Astrocyte (in vitro differentiated cells and primary cell): ENCODE results near the gene ADCY2. TPM values are rescaled to one million over a fixed set of nuclear protein-coding genes. Genes with fewer than 3 reads are reported as not detected.

Experiments used
- DNase-seq: peaks from one replicate; pipeline ENCODE4 v3.0.0-alpha.2; 2010; ENCODE audit warnings: low read depth
- FAIRE-seq: peaks from 2 replicates; lab custom pipeline; 2011; peaks lifted over from hg19 to GRCh38; lab: Jason Lieb, UNC
- H2AFZ ChIP-seq: 2 replicates; pipeline ENCODE4 v1.6.0; 2012; ENCODE audit warnings: low read depth, low read length, inconsistent platforms
- H3K27ac ChIP-seq: 2 replicates; pipeline ENCODE4 v1.5.1; 2011; ENCODE audit warnings: low read depth, low read length, inconsistent platforms
- H3K27me3 ChIP-seq: 2 replicates; pipeline ENCODE4 v1.6.0; 2011; ENCODE audit warnings: low read length, inconsistent platforms; ENCODE audit not compliant: insufficient read depth
- H3K36me3 ChIP-seq: 2 replicates; pipeline ENCODE4 v1.5.1; 2011; ENCODE audit warnings: low read length, inconsistent platforms; ENCODE audit not compliant: insufficient read depth
- H3K4me1 ChIP-seq: 2 replicates; pipeline ENCODE4 v1.5.1; 2011; ENCODE audit warnings: low read length, inconsistent platforms; ENCODE audit not compliant: insufficient read depth
- H3K4me2 ChIP-seq: 2 replicates; pipeline ENCODE4 v1.6.0; 2012; ENCODE audit warnings: low read length, inconsistent platforms
- H3K4me3 ChIP-seq: 2 replicates; pipeline ENCODE4 v1.5.1; 2011; ENCODE audit warnings: low read depth, mild to moderate bottlenecking, low read length, inconsistent platforms; ENCODE audit not compliant: insufficient read depth
- H3K79me2 ChIP-seq: 2 replicates; pipeline ENCODE4 v1.6.0; 2012; ENCODE audit warnings: mild to moderate bottlenecking, low read length, inconsistent platforms; ENCODE audit not compliant: insufficient read depth
- H3K9ac ChIP-seq: 2 replicates; pipeline ENCODE4 v1.6.0; 2012; ENCODE audit warnings: mild to moderate bottlenecking, low read length, inconsistent platforms
- H3K9me3 ChIP-seq: 2 replicates; pipeline ENCODE4 v1.5.1; 2012; ENCODE audit warnings: low read depth, mild to moderate bottlenecking, low read length, inconsistent platforms; ENCODE audit not compliant: insufficient read depth
- H4K20me1 ChIP-seq: 2 replicates; pipeline ENCODE4 v1.6.0; 2012; ENCODE audit warnings: low read length, inconsistent platforms; ENCODE audit not compliant: insufficient read depth
- H3K27ac Mint-ChIP-seq: one replicate; pipeline ENCODE4 v1.8.0; 2021; ENCODE audit warnings: mild to moderate bottlenecking, mixed read lengths; ENCODE audit not compliant: unreplicated experiment
- H3K27me3 Mint-ChIP-seq: one replicate; pipeline ENCODE4 v1.8.0; 2021; ENCODE audit warnings: low read depth, mixed read lengths; ENCODE audit not compliant: unreplicated experiment
- H3K36me3 Mint-ChIP-seq: one replicate; pipeline ENCODE4 v1.8.0; 2021; ENCODE audit warnings: low read depth, mixed read lengths; ENCODE audit not compliant: unreplicated experiment
- H3K4me1 Mint-ChIP-seq: one replicate; pipeline ENCODE4 v1.8.0; 2021; ENCODE audit warnings: low read depth, mixed read lengths; ENCODE audit not compliant: unreplicated experiment
- H3K4me3 Mint-ChIP-seq: one replicate; pipeline ENCODE4 v1.8.0; 2021; ENCODE audit warnings: mild to moderate bottlenecking, moderate library complexity, mixed read lengths; ENCODE audit not compliant: unreplicated experiment
- H3K9me3 Mint-ChIP-seq: one replicate; pipeline ENCODE4 v1.8.0; 2021; ENCODE audit warnings: mild to moderate bottlenecking, mixed read lengths; ENCODE audit not compliant: unreplicated experiment
- EZH2 ChIP-seq: IDR thresholded peaks from 2 replicates; pipeline ENCODE4 v1.6.1; 2012; ENCODE audit warnings: mild to moderate bottlenecking, low read length, inconsistent platforms; ENCODE audit not compliant: insufficient read depth
- total RNA-seq: library from RNA; stranded (reverse); gene quantifications from 2 replicates; pipeline ENCODE4 v1.2.1, GENCODE V29; 2021
- TF ChIP-seq, protein P1 (sequence below): IDR thresholded peaks from 2 replicates; pipeline ENCODE4 v1.5.1; 2011; ENCODE audit warnings: low read depth, mild to moderate bottlenecking, inconsistent platforms, low read length, moderate library complexity; ENCODE audit not compliant: insufficient read depth

ADCY2 gene
- total RNA-seq, 1 donor from 2014 or later: 5.7 TPM

DNA sequence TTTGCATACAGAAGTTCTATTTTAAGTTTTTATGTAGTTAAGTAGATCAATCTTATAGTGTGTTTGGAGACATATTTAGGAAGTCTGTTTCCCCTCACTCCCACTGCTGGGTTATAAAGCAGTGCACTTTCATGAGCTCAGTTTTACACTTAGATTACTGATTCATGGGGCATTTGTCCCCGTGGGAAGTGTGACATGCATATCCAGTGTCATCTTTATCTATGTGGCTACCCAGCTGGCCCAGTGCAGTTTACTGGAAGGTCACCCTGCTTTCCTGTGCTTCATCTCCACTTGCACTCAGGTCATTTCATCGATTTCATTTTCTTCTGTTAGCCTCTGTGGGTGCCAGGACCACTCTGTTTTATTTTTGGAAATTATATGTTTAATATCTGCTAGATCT lies 49.1 kb downstream of the ADCY2 start:
- H3K27me3 Mint-ChIP-seq: no peaks in the 10 kb centered on the region
- no peaks in the 10 kb centered on the region for H3K9me3 Mint-ChIP-seq
- Histone ChIP-seq H4K20me1 (no peaks in the 10 kb centered on the region), H2AFZ (no peak overlapping the region), H3K9ac (no peak overlapping the region), H3K4me1 (no peaks in the 10 kb centered on the region), H3K4me2 (no peak overlapping the region), H3K4me3 (no peak overlapping the region), H3K27ac (no peak overlapping the region), H3K79me2 (no peaks in the 10 kb centered on the region), H3K36me3 (no peaks in the 10 kb centered on the region), H3K27me3 (no peaks in the 10 kb centered on the region), H3K9me3 (no peaks in the 10 kb centered on the region)
- TF ChIP-seq, protein P1, sequence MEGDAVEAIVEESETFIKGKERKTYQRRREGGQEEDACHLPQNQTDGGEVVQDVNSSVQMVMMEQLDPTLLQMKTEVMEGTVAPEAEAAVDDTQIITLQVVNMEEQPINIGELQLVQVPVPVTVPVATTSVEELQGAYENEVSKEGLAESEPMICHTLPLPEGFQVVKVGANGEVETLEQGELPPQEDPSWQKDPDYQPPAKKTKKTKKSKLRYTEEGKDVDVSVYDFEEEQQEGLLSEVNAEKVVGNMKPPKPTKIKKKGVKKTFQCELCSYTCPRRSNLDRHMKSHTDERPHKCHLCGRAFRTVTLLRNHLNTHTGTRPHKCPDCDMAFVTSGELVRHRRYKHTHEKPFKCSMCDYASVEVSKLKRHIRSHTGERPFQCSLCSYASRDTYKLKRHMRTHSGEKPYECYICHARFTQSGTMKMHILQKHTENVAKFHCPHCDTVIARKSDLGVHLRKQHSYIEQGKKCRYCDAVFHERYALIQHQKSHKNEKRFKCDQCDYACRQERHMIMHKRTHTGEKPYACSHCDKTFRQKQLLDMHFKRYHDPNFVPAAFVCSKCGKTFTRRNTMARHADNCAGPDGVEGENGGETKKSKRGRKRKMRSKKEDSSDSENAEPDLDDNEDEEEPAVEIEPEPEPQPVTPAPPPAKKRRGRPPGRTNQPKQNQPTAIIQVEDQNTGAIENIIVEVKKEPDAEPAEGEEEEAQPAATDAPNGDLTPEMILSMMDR: no peak
- no peak for TF ChIP-seq EZH2
- H3K36me3 Mint-ChIP-seq: no peaks in the 10 kb centered on the region
- no peak overlapping the region for H3K4me3 Mint-ChIP-seq
- no peak for FAIRE-seq
- no peak overlapping the region for H3K27ac Mint-ChIP-seq
- H3K4me1 Mint-ChIP-seq: no peaks in the 10 kb centered on the region
- DNase-seq: no peak

DNA sequence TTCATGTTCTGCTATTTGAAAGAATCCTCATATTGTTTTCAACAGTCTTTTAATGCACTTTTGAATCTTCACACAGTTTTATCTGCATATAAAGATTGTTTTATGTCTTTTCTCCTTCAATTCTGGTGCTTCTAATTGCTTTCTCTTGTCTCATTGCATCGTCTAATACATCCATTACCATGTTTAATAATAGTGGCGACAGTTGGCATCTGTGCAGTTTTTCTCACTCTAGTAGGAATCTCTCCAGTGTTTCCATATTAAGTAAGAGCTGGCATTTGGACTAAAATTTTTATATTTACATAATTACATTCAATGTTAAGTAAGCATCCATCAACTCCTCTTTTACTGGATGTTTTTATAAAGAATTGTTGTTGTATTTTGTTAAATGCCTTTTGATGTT lies 49.9 kb downstream of the ADCY2 start:
- FAIRE-seq: no peak
- TF ChIP-seq, protein P1: no peak
- TF ChIP-seq EZH2: no peak
- H3K4me1 ChIP-seq: no peaks in the 10 kb centered on the region

DNA sequence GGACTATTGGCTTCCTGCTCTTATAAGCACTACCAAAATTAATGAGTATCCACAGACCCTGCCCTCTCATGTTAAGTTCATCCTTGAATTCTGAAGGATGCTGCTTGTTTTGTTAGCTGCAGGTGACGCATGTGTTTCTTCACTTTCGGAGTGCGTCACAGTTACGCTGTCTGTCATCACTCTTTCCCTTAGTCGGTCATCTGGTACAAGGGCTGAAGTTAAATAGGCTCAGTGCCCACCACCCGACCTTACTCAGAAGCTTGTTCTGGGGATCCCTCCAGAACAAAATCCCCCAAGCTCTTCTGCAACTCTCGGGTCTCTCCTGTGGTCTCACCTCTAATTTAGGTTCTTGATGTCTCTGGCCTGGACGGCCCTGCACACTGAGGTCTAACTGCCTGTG lies 51.0 kb downstream of the ADCY2 start:
- Mint-ChIP-seq H3K4me1 (no peaks in the 10 kb centered on the region), H3K4me3 (no peak overlapping the region), H3K36me3 (no peaks in the 10 kb centered on the region), H3K27me3 (no peaks in the 10 kb centered on the region), H3K9me3 (no peaks in the 10 kb centered on the region), H3K27ac (no peak overlapping the region)
- H2AFZ ChIP-seq: no peak overlapping the region
- DNase-seq: no peak
- H3K27ac ChIP-seq: no peak overlapping the region
- no peak for FAIRE-seq
- no peak overlapping the region for H3K4me2 ChIP-seq
- no peaks in the 10 kb centered on the region for H4K20me1 ChIP-seq
- TF ChIP-seq, protein P1: no peak
- TF ChIP-seq EZH2: no peak
- H3K4me3 ChIP-seq: no peak overlapping the region
- H3K4me1 ChIP-seq: no peaks in the 10 kb centered on the region
- H3K27me3 ChIP-seq: no peaks in the 10 kb centered on the region
- H3K79me2 ChIP-seq: no peaks in the 10 kb centered on the region
- H3K9ac ChIP-seq: no peak overlapping the region
- H3K9me3 ChIP-seq: no peaks in the 10 kb centered on the region
- no peaks in the 10 kb centered on the region for H3K36me3 ChIP-seq

More for the DNA sequence above, 49.9 kb downstream of the ADCY2 start:
- Histone ChIP-seq H3K27me3 (no peaks in the 10 kb centered on the region), H3K9ac (no peak overlapping the region), H3K4me3 (no peak overlapping the region), H3K4me2 (no peak overlapping the region), H3K36me3 (no peaks in the 10 kb centered on the region), H3K27ac (no peak overlapping the region), H2AFZ (no peak overlapping the region), H4K20me1 (no peaks in the 10 kb centered on the region), H3K9me3 (no peaks in the 10 kb centered on the region), H3K79me2 (no peaks in the 10 kb centered on the region)
- Mint-ChIP-seq H3K36me3 (no peaks in the 10 kb centered on the region), H3K4me1 (no peaks in the 10 kb centered on the region), H3K4me3 (no peak overlapping the region), H3K9me3 (no peaks in the 10 kb centered on the region), H3K27me3 (no peaks in the 10 kb centered on the region), H3K27ac (no peak overlapping the region)
- no peak for DNase-seq
